PC-3 (cell line): Measurements from ENCODE around the gene CACNA1S. TPM values are rescaled to one million over a fixed set of nuclear protein-coding genes. Genes with fewer than 3 reads are reported as not detected.

ENCODE experiments used
- ATAC-seq: fragments of 200-7000 bp; cut with Tn5 transposase; 2 replicates; pipeline ENCODE4 v1.9.1; 2020; ENCODE audit warnings: mild to moderate bottlenecking, moderate library complexity
- BruUV-seq: library from RNA; stranded (reverse); fragments of 400-500 nt; replicated peaks from 2 replicates; lab custom pipeline; 2021; lab: Mats Ljungman, UMichigan
- CTCF ChIA-PET: fragments of 300-600 bp; sonication (Branson Sonifier 250); formaldehyde crosslinking; loops from one replicate; lab custom pipeline; 2022; ENCODE audit warnings: antibody characterized with exemption; lab: Charles Lee
- POLR2A ChIA-PET: fragments of 300-600 bp; sonication (Branson Sonifier 250); formaldehyde crosslinking; loops from one replicate; lab custom pipeline; 2022; ENCODE audit warnings: antibody characterized with exemption; ENCODE audit not compliant: unreplicated experiment; lab: Charles Lee
- DNase-seq: peaks from one replicate; pipeline ENCODE4 v3.0.0-alpha.2; 2015
- H2AFZ ChIP-seq: fragments of 300-600 bp; sonication (generic); 2 replicates; pipeline ENCODE4 v1.6.0; 2016; ENCODE audit warnings: antibody characterized with exemption, low read length
- H3F3A ChIP-seq: fragments of 300-600 bp; sonication (generic); one replicate; pipeline ENCODE4 v1.6.0; 2017; ENCODE audit warnings: antibody characterized with exemption, low read length, control low read depth, mild to moderate bottlenecking; ENCODE audit not compliant: unreplicated experiment
- H3K27ac ChIP-seq: fragments of 300-600 bp; sonication (generic); 2 replicates; pipeline ENCODE4 v1.5.1; 2016; ENCODE audit warnings: mild to moderate bottlenecking, low read length
- H3K27me3 ChIP-seq: fragments of 300-600 bp; sonication (generic); 2 replicates; pipeline ENCODE4 v1.6.1; 2016; ENCODE audit warnings: low read length, mixed read lengths
- H3K36me3 ChIP-seq: fragments of 300-600 bp; sonication (generic); 2 replicates; pipeline ENCODE4 v1.6.1; 2016; ENCODE audit warnings: low read depth, mixed run types, low read length, mixed read lengths
- H3K4me1 ChIP-seq: fragments of 300-600 bp; sonication (generic); 2 replicates; pipeline ENCODE4 v1.5.1; 2016; ENCODE audit warnings: low read length; ENCODE audit not compliant: insufficient read depth
- H3K4me2 ChIP-seq: fragments of 300-600 bp; sonication (generic); 2 replicates; pipeline ENCODE4 v1.6.0; 2016; ENCODE audit warnings: low read length
- H3K4me3 ChIP-seq: fragments of 300-600 bp; sonication (generic); 2 replicates; pipeline ENCODE4 v1.5.1; 2016; ENCODE audit warnings: mild to moderate bottlenecking, low read length, mixed read lengths
- H3K79me2 ChIP-seq: fragments of 300-600 bp; sonication (generic); 2 replicates; pipeline ENCODE4 v1.6.1; 2017; ENCODE audit warnings: low read length, mixed read lengths
- H3K9ac ChIP-seq: fragments of 300-600 bp; sonication (generic); 2 replicates; pipeline ENCODE4 v1.6.0; 2016; ENCODE audit warnings: mild to moderate bottlenecking, low read length
- H3K9me2 ChIP-seq: fragments of 300-600 bp; sonication (generic); replicated peaks from 2 replicates; pipeline ENCODE4 v1.6.1; 2016; ENCODE audit warnings: mixed run types, low read length, mixed read lengths
- H3K9me3 ChIP-seq: fragments of 300-600 bp; sonication (generic); 2 replicates; pipeline ENCODE4 v1.6.1; 2016; ENCODE audit warnings: low read length, mixed read lengths
- H4K20me1 ChIP-seq: fragments of 300-600 bp; sonication (generic); 2 replicates; pipeline ENCODE4 v1.6.1; 2016; ENCODE audit warnings: low read length, mixed read lengths
- EZH2 ChIP-seq: fragments of 300-600 bp; sonication (generic); IDR thresholded peaks from one replicate; pipeline ENCODE4 v1.6.1; 2017; ENCODE audit warnings: antibody characterized with exemption, mild to moderate bottlenecking, low read length; ENCODE audit not compliant: unreplicated experiment
- EZH2phosphoT487 ChIP-seq: fragments of 300-600 bp; sonication (generic); IDR thresholded peaks from 2 replicates; pipeline ENCODE4 v1.6.1; 2018; ENCODE audit warnings: mild to moderate bottlenecking, antibody characterized with exemption, low read length, borderline replicate concordance
- intact Hi-C: fragments of 100-400 bp; cut with micrococcal nuclease; formaldehyde crosslinking; loops from 2 replicates; pipeline ENCODE4 v1.9.0; 2023
- total RNA-seq: library from RNA; depleted of rRNA; stranded (reverse); fragments of >200 nt; gene quantifications from 2 replicates; pipeline ENCODE4 v1.2.3, GENCODE V29; 2014
- TF ChIP-seq, protein P1 (sequence below): fragments of 300-600 bp; sonication (generic); conservative IDR thresholded peaks from 2 replicates; pipeline ENCODE4 v1.5.1; 2017; ENCODE audit warnings: antibody characterized with exemption, low read depth, mild to moderate bottlenecking, low read length

CACNA1S gene
- total RNA-seq, 1 experiment from 2014 or later = not detected

GRCh38 chr1:201061049-201061448 lies 51.2 kb downstream of the CACNA1S start:
- H2AFZ ChIP-seq = no peak overlapping the region
- no TSS peak for BruUV-seq
- DNase-seq (no peak), ATAC-seq (no peak)
- TF ChIP-seq, protein P1, sequence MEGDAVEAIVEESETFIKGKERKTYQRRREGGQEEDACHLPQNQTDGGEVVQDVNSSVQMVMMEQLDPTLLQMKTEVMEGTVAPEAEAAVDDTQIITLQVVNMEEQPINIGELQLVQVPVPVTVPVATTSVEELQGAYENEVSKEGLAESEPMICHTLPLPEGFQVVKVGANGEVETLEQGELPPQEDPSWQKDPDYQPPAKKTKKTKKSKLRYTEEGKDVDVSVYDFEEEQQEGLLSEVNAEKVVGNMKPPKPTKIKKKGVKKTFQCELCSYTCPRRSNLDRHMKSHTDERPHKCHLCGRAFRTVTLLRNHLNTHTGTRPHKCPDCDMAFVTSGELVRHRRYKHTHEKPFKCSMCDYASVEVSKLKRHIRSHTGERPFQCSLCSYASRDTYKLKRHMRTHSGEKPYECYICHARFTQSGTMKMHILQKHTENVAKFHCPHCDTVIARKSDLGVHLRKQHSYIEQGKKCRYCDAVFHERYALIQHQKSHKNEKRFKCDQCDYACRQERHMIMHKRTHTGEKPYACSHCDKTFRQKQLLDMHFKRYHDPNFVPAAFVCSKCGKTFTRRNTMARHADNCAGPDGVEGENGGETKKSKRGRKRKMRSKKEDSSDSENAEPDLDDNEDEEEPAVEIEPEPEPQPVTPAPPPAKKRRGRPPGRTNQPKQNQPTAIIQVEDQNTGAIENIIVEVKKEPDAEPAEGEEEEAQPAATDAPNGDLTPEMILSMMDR = no peak
- TF ChIP-seq EZH2 = no peak
- no peak for TF ChIP-seq EZH2phosphoT487
- intact Hi-C loops = no loop called here
- H3K9me3 ChIP-seq = no peaks in the 10 kb centered on the region
- no peaks in the 10 kb centered on the region for H3K4me1 ChIP-seq
- no peak overlapping the region for H3K4me3 ChIP-seq
- no peak overlapping the region for H3K27ac ChIP-seq
- no peak overlapping the region for H3K4me2 ChIP-seq
- no peak overlapping the region for H3K9ac ChIP-seq
- peaks cover 87% of the 10 kb centered on the region for H3K27me3 ChIP-seq
- no peaks in the 10 kb centered on the region for H3K79me2 ChIP-seq
- ChIA-PET CTCF (no interaction called here), POLR2A (no interaction called here)
- no peaks in the 10 kb centered on the region for H4K20me1 ChIP-seq
- no peaks in the 10 kb centered on the region for H3K9me2 ChIP-seq
- H3F3A ChIP-seq = no peaks in the 10 kb centered on the region
- no peaks in the 10 kb centered on the region for H3K36me3 ChIP-seq

DNA sequence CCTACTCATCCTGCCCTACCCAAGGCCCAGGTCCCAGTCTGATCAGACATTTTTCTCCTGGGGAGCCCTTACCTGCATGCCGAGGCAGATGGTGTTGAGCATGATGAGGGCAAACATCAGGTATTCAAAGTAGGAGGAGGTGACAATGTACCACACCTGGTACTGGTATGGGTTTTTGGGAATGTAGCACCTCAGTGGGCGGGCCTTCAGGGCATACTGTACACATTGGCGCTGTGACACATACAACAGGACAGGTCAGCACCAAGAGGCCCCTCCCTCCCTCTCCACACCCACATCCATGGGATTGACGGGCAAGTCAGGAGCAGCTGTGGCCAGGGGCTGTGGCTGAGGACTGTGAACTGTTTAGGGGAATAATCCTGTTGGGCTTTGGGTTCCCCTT lies 51.6 kb downstream of the CACNA1S start:
- POLR2A ChIA-PET = no interaction called here
- H4K20me1 ChIP-seq = no peaks in the 10 kb centered on the region
- no peaks in the 10 kb centered on the region for H3K79me2 ChIP-seq
- no peaks in the 10 kb centered on the region for H3K36me3 ChIP-seq
- H3F3A ChIP-seq = no peaks in the 10 kb centered on the region
- TF ChIP-seq, protein P1 = no peak
- TF ChIP-seq EZH2 = no peak
- no peak for TF ChIP-seq EZH2phosphoT487
- CTCF ChIA-PET = no interaction called here
- H3K4me2 ChIP-seq = no peak overlapping the region
- no peaks in the 10 kb centered on the region for H3K9me3 ChIP-seq
- H2AFZ ChIP-seq = no peak overlapping the region
- H3K27ac ChIP-seq = no peak overlapping the region
- H3K4me1 ChIP-seq = no peaks in the 10 kb centered on the region
- ATAC-seq = no peak
- no peaks in the 10 kb centered on the region for H3K9me2 ChIP-seq
- BruUV-seq = no TSS peak
- H3K4me3 ChIP-seq = no peak overlapping the region
- no peak overlapping the region for H3K9ac ChIP-seq
- DNase-seq = no peak
- intact Hi-C loops = no loop called here
- peaks cover 87% of the 10 kb centered on the region for H3K27me3 ChIP-seq

- ChIA-PET CTCF (no interaction called here), POLR2A (no interaction called here)
- H3K27me3 ChIP-seq = peaks cover 87% of the 10 kb centered on the region
- H3K36me3 ChIP-seq = no peaks in the 10 kb centered on the region
- BruUV-seq = no TSS peak
- H3K9ac ChIP-seq = no peak overlapping the region
- H3K9me3 ChIP-seq = no peaks in the 10 kb centered on the region
- H3K9me2 ChIP-seq = no peaks in the 10 kb centered on the region
- H3K27ac ChIP-seq = no peak overlapping the region
- H3K4me2 ChIP-seq = no peak overlapping the region
- ATAC-seq = no peak
- TF ChIP-seq EZH2phosphoT487 = no peak
- TF ChIP-seq EZH2 = no peak
- TF ChIP-seq, protein P1 = no peak
- no peaks in the 10 kb centered on the region for H3K79me2 ChIP-seq
- no peak for DNase-seq
- no peaks in the 10 kb centered on the region for H4K20me1 ChIP-seq
- intact Hi-C loops = no loop called here
- H3F3A ChIP-seq = no peaks in the 10 kb centered on the region
- H3K4me3 ChIP-seq = no peak overlapping the region
- no peak overlapping the region for H2AFZ ChIP-seq
- no peaks in the 10 kb centered on the region for H3K4me1 ChIP-seq
Measured at GRCh38 chr1:201059871-201060555, 52.2 kb downstream of the CACNA1S start.
